G401.6 (cell line): ENCODE data around the gene RAC3.

ENCODE experiments used
- FAIRE-seq: peaks from 2 replicates; lab custom pipeline; 2012; peaks lifted over from hg19 to GRCh38; lab: Jason Lieb, UNC

Gene RAC3

DNA sequence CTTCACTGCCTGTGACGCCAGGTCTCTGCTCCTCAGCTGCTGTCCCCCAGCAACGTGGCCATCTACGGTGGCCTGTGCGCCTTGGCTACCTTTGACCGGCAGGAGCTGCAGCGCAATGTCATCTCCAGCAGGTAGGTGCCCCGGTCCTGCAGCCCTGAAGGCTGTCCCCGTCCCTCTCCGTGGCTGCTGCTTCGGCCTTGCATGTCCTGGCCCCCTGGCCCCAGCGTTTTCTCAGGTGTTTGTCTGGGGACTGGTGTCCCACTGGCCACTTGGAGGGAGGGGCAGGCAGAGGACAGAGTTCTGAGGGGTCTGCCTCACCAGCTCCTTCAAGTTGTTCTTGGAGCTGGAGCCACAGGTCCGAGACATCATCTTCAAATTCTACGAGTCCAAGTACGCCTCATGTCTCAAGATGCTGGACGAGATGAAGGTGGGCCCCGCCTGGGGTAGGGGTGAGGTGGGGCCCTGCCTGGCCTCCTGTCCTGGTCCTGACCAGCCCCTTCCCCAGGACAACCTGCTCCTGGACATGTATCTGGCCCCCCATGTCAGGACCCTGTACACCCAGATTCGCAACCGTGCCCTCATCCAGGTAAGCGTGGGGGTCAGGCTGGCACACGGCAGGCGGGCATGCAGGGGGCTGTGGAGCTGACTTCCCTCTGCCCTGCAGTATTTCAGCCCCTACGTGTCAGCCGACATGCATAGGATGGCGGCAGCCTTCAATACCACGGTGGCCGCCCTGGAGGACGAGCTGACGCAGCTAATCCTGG lies 24.7 kb downstream of the RAC3 start:
- no peak for FAIRE-seq

DNA sequence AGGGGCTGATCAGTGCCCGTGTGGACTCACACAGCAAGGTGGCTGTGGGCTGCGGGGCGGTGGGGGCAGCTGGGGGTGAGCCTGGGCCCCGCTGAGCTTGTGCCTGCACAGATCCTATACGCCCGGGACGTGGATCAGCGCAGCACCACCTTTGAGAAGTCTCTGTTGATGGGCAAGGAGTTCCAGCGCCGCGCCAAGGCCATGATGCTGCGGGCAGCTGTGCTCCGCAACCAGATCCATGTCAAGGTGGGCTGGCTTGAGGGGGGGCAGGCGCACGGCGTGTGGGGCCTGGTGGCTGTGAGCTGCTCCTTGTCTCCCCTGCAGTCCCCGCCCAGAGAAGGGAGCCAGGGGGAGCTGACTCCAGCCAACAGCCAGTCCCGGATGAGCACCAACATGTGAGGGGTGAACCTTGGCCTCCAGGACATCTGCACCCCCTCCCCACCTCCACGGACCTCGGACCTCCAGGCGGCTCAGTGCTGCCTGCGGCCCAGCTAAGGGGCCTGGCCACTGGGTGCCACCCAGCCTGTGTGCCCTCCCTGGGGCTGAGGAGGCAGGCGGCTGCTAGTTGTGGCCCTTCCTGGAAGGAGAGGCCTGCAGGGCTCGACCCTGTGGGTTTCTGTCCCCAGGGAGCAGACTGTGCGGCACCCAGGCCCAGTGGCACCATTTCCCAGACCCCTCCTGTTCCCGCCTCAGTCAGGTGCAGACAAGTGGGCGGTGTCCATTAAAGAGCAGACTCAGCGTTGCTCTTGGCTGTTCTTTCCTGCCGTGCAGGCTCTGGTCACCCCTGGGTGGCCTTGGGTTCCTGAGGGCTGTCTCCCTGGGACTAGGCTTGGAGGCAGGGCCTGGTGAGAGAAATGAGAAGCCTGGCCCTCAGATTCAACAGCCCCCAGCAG lies 25.5 kb downstream of the RAC3 start:
- FAIRE-seq, result no peak

DNA sequence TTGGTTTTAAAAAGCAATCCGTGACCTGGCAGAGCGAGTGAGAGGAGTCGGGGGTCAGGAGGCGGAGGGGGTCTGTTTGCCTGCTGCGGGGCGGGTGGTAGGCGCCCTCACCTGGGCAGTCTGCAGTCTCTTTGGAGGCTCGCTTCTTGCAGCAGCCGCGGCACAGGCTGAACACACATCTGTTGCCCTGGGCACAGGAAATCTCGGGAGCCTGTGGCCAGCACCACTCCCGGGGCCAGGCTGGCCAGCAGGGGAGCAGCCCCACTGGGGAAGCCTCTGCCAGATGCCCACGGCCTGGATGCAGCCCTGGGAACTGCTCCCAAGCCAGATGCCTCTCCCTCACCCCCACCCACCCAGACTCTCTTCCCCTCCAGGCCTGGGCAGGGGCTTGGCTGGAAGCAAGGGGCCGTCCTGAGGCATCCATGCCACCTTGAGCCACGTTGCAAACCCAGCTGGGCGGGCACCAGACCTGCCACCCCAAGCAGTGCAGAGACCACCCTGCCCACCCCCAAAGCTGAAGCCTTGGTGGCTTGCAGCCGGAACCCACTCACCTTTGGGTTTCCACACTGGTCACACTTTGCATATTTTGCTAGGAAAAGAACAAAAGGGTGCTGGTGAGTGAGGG lies 26.9 kb downstream of the RAC3 start:
- no peak for FAIRE-seq

DNA sequence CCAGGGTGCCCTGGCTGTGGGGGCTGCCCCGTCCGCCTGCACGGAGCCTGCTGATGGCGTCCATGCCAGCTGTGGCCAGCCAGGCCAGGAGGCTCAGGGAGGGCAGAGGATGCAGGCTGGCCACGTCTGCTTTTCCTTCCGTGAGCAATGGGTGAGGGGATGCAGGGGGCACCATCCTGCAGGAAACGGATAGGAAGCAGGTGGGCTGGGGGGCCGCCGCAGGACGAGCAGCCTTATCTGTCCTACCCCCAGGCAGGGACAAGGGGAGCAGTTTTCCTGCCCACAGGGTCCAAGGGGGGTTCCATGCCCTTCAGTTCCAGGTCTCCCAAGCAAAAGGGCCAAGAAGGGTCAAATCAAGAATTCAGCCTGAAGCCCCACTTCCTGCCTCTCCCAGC lies 27.4 kb downstream of the RAC3 start:
- no peak for FAIRE-seq

GRCh38 chr17:82059272-82060000 lies 28.0 kb downstream of the RAC3 start:
- FAIRE-seq, result no peak

DNA sequence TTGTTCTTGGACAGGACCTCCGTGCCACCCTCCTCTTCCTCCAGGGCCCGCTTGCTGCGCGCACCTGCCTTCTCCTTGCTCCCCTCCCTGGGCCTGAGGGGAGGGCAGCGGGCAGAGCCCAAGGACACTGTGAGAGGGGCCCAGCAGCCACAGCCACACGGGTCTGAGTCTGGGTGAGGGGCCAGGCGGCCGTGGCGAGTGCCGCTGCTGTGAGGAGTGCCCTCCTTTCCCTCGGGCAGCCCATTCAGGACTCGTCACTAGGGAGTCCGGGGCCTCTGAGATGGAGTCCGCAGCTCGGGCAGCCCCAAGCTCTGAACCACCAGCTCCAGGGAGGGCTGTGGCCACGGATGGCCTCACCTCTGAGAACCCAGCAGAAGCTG lies 28.5 kb downstream of the RAC3 start:
- no peak for FAIRE-seq

DNA sequence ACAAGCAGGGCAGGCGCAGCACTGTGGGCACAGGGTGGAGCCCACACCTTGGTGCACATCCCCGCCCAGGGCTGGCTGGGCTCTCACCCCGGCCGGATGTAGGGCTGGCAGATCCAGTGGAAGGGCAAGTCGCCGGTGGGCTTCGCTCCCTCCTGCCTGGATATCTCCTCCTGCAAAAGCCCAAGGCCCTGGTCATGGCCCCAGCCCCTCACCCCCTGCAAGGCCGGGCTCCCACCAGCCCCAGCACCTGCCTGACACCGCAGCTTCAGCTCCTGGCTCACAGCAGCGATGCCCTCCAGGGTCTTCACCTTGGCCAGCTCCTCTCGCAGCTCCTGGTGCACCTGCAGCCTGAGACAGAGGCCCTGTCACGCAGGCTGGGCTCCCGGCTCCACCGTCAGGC lies 29.1 kb downstream of the RAC3 start:
- no peak for FAIRE-seq

- no peak for FAIRE-seq
Measured at GRCh38 chr17:82061047-82061925, 29.8 kb downstream of the RAC3 start.

GRCh38 chr17:82062076-82062983 lies 30.9 kb downstream of the RAC3 start:
- FAIRE-seq, result no peak

- no peak for FAIRE-seq
Measured at GRCh38 chr17:82062984-82063368, 31.5 kb downstream of the RAC3 start.

GRCh38 chr17:82063424-82064415 lies 32.2 kb downstream of the RAC3 start:
- no peak for FAIRE-seq

DNA sequence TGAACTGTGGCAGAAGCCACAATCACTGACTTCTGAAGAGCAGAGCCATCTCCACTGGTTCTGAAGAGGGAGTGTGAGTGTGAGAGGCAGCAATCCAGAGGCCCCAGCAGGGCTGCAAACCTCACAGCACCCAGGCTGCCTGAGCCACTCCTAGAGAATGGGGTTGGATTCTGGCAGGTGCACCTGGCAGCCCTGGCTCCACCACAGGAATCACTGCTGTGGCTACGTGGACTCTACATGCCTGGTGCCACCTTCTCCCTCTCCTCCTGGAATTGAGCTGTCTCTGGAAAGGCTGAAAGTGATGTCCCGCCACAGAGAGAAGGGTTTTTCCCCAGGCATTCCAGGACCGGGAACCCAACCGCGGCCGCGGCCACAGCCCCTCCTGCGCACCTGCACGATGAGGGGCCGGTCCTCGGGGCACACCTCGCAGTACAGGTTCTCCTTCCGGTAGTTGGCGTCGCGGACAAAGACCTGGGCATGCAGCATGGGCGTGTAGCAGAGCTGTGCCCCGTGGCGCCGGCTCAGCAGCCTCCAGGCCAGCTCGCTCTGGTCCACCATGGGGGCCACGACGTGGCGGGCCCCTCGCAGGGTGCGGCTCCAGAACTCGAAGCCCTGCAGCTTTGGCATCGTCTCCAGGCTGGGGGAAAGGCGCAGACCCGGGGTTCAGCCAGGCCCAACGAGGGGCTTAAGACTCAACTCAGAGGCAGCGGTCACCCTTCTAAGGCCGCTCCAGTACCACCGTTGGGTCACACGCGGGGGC lies 33.1 kb downstream of the RAC3 start:
- FAIRE-seq, result no peak

- FAIRE-seq, result no peak
Measured at GRCh38 chr17:82065193-82065637, 33.7 kb downstream of the RAC3 start.

DNA sequence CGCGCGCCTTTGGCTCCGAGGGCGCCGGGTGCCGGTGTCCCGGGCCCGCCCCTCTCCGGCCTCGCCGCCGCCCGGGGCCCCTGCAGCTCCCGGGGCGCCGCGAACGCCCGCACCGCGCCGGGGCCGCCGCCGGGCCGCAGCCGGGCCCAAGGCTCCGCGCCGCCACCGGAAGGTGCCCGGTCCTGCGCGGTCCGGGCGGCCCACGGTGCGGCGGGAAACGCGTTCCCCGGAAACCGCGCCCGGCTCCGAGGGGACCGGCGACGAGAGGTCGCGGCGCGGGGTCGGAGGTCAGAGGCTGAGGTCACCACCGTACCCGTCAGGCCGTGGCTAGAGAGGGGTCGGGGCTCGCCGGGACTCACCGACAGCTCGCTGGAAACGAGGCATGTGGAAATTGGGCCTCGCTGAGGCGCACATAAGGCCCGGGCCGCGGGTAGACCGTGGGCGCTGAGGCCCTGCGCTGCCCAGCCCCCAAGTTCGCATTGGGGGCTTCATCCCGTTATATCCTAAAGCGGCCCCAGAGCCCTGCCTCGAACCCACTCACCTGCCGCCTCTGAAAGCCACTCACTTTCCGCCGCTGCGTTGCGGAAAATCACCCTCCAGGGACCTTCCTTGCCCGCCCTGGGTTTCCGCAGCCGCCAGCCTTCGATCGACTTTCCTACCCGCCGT lies 34.3 kb downstream of the RAC3 start, which contains the start of gene DUS1L:
TSS of gene DUS1L (minus strand) at position 167 of the 666 bp plus-strand sequence. CDS start 745 bp downstream, outside the sequence.
- FAIRE-seq, result no peak

- FAIRE-seq, result no peak
Measured at GRCh38 chr17:82070611-82071010, 39.1 kb downstream of the RAC3 start.

- FAIRE-seq, result no peak
Measured at GRCh38 chr17:82072827-82073226, 41.3 kb downstream of the RAC3 start.

DNA sequence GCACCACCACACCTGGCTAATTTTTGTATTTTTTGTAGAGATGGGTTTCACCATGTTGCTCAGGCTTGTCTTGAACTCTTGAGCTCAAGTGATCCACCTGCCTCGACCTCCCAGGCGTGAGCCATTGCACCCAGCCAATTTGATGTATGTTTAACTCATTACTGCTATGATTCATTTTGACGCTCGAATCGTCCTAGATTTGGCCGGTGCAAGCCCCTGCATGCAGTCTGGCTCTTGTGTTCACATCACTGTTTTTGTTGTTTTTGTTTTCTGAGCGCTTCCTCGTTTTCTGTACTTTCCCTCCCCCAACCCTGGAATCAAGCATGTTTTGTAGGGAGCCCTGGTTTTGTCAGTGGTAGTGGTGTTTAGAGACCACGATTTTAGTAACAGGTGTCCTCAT lies 42.0 kb downstream of the RAC3 start:
- FAIRE-seq, result no peak
